ENCODE measurements around the gene TBC1D9B. TPM values are rescaled to one million over a fixed set of nuclear protein-coding genes. Genes with fewer than 3 reads are reported as not detected.

The TBC1D9B gene
- total RNA-seq, 1 donor from 2014 or later = 114 TPM

- H3K9me3 Mint-ChIP-seq = no peaks in the 10 kb centered on the region
- H3K36me3 Mint-ChIP-seq = peaks cover 6% of the 10 kb centered on the region
Measured at GRCh38 chr5:179870403-179870903, 37.2 kb downstream of the TBC1D9B start.

GRCh38 chr5:179869641-179870402 lies 37.9 kb downstream of the TBC1D9B start:
- peaks cover 7% of the 10 kb centered on the region for H3K36me3 Mint-ChIP-seq
- TF ChIP-seq CTCF (conservative IDR thresholded peaks at IDR 0.05) = no peak
- no peak overlapping the region for H3K4me3 Mint-ChIP-seq
- no peaks in the 10 kb centered on the region for H3K27me3 Mint-ChIP-seq
- H3K4me1 Mint-ChIP-seq (ENCODE audit: unreplicated experiment) = peaks cover 4% of the 10 kb centered on the region
- DNase-seq (ENCODE audit: extremely low spot score, unreplicated experiment) = no peak
- H3K27ac Mint-ChIP-seq = no peak overlapping the region
- H3K9me3 Mint-ChIP-seq = no peaks in the 10 kb centered on the region

More at GRCh38 chr5:179870403-179870903, 37.2 kb downstream of the TBC1D9B start:
- TF ChIP-seq CTCF (conservative IDR thresholded peaks at IDR 0.05) = peak; percentile 65
- no peak for DNase-seq (ENCODE audit: extremely low spot score, unreplicated experiment)
- H3K4me1 Mint-ChIP-seq (ENCODE audit: unreplicated experiment) = peaks cover 4% of the 10 kb centered on the region
- no peaks in the 10 kb centered on the region for H3K27me3 Mint-ChIP-seq
- H3K4me3 Mint-ChIP-seq = no peak overlapping the region
- H3K27ac Mint-ChIP-seq = peak overlapping the region; percentile 51

GRCh38 chr5:179869101-179869500 lies 38.6 kb downstream of the TBC1D9B start:
- H3K27ac Mint-ChIP-seq = no peak overlapping the region
- no peak for TF ChIP-seq CTCF (conservative IDR thresholded peaks at IDR 0.05)
- H3K27me3 Mint-ChIP-seq = no peaks in the 10 kb centered on the region
- DNase-seq (ENCODE audit: extremely low spot score, unreplicated experiment) = no peak
- no peaks in the 10 kb centered on the region for H3K9me3 Mint-ChIP-seq
- peaks cover 7% of the 10 kb centered on the region for H3K36me3 Mint-ChIP-seq
- no peak overlapping the region for H3K4me3 Mint-ChIP-seq
- H3K4me1 Mint-ChIP-seq (ENCODE audit: unreplicated experiment) = peaks cover 4% of the 10 kb centered on the region

GRCh38 chr5:179868541-179868940 lies 39.2 kb downstream of the TBC1D9B start:
- H3K4me3 Mint-ChIP-seq = no peak overlapping the region
- no peak for DNase-seq (ENCODE audit: extremely low spot score, unreplicated experiment)
- TF ChIP-seq CTCF (conservative IDR thresholded peaks at IDR 0.05) = no peak
- no peak overlapping the region for H3K27ac Mint-ChIP-seq
- no peaks in the 10 kb centered on the region for H3K27me3 Mint-ChIP-seq
- H3K36me3 Mint-ChIP-seq = peaks cover 7% of the 10 kb centered on the region
- H3K4me1 Mint-ChIP-seq (ENCODE audit: unreplicated experiment) = peaks cover 4% of the 10 kb centered on the region
- H3K9me3 Mint-ChIP-seq = no peaks in the 10 kb centered on the region

- no peaks in the 10 kb centered on the region for H3K27me3 Mint-ChIP-seq
- H3K9me3 Mint-ChIP-seq = no peaks in the 10 kb centered on the region
- H3K4me1 Mint-ChIP-seq (ENCODE audit: unreplicated experiment) = peaks cover 4% of the 10 kb centered on the region
- TF ChIP-seq CTCF (conservative IDR thresholded peaks at IDR 0.05) = no peak
- DNase-seq (ENCODE audit: extremely low spot score, unreplicated experiment) = no peak
- peaks cover 12% of the 10 kb centered on the region for H3K36me3 Mint-ChIP-seq
- H3K27ac Mint-ChIP-seq = no peak overlapping the region
- H3K4me3 Mint-ChIP-seq = no peak overlapping the region
Measured at GRCh38 chr5:179867476-179867875, 40.2 kb downstream of the TBC1D9B start.

All from type B pancreatic cell (in vitro differentiated cells).